T47D (cell line): Measurements from ENCODE around the gene ELL2.
"Not testable (repeated sequence)": the region's sequence is repeated elsewhere in the genome, so short reads cannot be mapped to it uniquely, and the experiment has no call there.

Experiments used
- DNase-seq, 2 experiments: peaks; one replicate each; pipeline versions ENCODE4 v3.0.0 to v3.0.0-alpha.2; 2011 to 2012; ENCODE audit warnings: low read depth in 1 of 2, low spot score in 1 of 2
- JUND ChIP-seq: IDR thresholded peaks from 2 replicates; pipeline ENCODE4 v1.6.1; 2012; ENCODE audit warnings: low read depth
- in situ Hi-C: cut with HindIII; loops from 2 replicates; pipeline ENCODE4 v1.10.0; 2016; ENCODE audit warnings: low sequenced_read_pairs, low pct_unique_long_range_greater_than_20kb

The ELL2 gene

GRCh38 chr5:95859661-95860060 is 102.0 kb downstream of the ELL2 start:
- in situ Hi-C loops: no loop called here
- no peak for TF ChIP-seq JUND
- DNase-seq: no peak

GRCh38 chr5:95858661-95859595 is 102.7 kb downstream of the ELL2 start:
- in situ Hi-C loops: no loop called here
- TF ChIP-seq JUND: no peak
- peak; percentile 83 for DNase-seq

DNA sequence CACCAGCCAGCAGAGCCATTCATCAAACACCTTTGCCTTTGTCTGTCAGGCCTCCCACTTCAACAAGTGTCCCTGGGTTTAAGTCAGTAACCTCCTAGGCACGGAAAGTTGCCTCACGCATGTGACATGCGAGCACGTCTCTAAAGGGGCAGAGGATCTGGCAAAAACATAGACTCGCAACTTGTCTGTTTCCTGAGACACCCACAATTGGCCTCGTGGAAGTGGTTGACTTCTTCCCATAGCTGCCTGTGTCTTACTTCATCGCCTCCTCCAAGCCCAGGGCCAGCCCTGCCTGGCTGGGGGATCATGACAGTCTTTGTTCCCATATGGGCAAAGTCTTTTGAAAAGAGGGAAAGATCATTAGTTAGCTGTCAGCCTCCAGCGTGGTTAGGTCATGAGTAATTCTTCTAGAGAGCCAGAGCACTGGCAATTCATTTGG is 103.6 kb downstream of the ELL2 start:
- TF ChIP-seq JUND: no peak
- in situ Hi-C loops: no loop called here
- DNase-seq: no peak

DNA sequence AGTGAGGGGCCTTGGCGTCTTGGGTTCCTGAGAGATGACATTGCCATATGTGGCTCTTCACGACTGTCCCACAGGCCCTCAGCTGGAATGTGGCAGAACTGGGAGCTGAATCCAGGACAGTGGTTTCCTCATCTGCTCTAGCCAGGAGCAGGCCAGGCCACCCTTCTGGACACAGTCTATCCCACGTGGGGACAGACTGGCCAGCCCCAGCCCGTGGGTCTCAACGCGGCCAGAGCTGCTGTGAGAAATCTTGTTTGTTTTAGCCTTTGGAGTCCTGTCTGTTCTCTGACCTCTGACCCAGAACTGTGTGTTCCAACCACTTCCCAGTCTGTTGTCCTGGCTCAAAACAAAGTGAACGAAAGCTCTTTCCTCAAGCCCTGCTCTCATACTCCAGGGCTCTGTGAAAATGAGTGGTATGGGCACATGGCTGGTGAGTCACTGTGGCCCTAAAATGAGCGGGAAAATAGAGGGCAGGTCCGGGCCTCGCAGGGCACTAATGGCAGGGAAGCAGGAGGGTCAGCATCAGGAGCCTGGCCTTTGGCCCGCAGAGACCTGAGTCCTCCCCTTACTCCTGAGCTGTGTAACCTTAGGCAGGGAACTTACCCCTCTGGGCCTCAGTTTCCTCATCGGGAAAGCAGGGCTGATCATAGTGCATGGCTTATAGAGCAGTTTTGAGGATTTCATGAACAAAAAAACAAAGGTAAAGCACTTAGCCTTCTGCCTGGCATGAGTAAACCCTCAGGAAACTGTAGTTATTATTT is 104.3 kb downstream of the ELL2 start:
- in situ Hi-C loops: no loop called here
- DNase-seq: peak in 1 of 2 experiments; percentile 36
- TF ChIP-seq JUND: no peak

DNA sequence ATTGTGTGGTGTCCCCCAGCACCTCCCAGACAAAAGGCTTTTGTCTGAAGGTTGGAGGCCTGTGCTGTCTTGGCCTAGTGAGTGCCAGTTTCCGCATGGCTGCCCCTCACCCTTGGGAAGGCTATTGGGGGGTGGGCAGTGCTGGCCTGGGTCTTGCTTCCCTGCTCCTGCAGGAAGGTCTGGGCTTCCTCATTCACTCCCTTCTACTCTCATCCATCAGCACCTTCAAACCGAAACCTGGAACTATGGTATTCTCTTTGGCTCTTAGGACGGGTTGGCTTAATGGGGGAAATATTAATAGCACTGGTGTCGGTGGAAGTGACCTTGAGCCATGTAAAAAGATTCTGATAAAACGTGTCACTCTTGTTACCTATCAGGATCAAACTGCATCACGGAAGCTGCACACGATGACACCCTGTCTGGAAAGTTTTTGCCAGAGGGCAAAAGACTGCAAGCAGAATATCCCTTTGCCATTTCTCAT is 105.1 kb downstream of the ELL2 start:
- in situ Hi-C loops: no loop called here
- TF ChIP-seq JUND: no peak
- DNase-seq: no peak

DNA sequence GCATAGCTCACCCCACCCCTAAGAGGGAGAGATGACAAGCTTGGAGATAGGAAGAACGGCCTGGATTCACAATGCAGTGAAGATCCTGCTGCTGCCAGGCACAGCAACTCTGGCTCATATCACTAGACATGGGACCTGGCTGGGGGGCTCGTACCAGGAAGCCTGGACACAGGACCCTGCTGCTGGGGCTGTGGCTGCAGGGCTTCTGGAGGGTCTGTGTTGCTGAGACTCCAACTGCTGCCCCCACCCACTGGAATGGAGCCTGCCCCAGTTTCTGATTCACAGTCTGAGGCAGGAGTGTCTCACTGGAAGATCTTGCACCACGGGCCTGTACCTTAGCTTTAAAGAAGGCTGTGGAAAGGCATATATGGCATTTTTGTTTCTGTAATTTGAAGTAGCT is 108.2 kb downstream of the ELL2 start:
- no peak for DNase-seq
- TF ChIP-seq JUND: no peak
- in situ Hi-C loops: no loop called here

DNA sequence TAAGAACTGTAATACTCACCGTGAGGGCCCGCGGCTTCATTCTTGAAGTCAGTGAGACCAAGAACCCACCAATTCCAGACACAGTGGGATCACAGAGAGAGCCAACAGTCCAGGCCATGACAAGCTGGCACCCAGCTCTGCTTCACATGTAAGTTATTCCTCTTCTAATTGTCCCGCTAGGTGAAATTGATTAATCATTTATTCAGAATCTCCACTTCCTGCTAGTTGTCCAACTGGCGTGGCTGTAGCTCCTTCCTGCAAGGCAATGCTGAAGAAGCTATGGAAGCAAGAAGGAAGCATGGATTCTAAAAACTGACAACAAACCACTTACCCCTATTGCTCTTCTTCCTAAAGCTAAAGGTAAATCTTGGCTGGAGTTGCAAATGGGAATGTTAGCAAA is 109.1 kb downstream of the ELL2 start:
- DNase-seq: no peak
- no peak for TF ChIP-seq JUND
- in situ Hi-C loops: no loop called here

GRCh38 chr5:95851141-95851540 is 110.5 kb downstream of the ELL2 start:
- in situ Hi-C loops, DNase-seq: not testable (repeated sequence)

DNA sequence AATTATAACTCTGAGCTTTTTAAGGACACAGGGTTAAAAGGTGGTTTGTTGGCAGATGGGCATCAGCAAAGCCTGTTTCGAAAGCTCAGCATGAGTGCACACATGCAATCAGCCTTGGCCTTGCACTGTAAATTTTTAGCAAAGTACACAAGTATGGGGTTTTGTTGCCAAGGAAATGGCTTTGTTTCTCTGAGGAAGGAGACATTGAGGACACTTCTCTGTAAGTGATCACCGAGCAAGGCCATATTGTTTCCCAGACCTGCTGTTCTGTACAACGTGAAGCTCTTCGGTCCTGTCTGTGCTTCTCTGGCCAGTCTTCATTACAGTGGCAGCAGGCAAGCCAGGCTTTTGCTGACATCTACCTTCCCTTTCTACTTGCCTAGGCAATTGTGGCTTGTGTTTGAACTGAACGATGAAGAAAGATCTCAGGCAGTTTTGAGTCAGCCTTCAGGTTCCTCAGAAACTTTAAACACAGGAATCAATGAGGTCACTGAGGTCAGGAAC is 111.2 kb downstream of the ELL2 start:
- TF ChIP-seq JUND: no peak
- in situ Hi-C loops: no loop called here
- no peak for DNase-seq

DNA sequence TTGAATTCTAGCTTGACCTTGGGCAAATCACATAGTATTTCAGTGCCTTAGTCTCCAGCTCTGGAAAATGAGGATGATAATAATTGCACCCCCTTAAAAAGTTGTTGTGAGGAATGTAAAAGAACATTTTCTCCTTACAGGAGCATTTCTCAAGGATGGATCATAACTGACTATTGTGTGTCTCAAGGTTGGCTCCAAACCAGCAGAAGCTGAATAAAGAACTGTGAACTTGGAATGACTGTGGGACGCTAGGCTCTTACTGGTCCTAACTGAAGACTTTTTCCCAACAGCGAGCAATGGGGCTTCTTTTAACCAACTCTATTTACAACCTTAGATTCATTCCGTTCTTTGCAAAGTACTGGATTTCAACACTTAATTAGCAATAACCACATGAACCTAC is 113.0 kb downstream of the ELL2 start:
- in situ Hi-C loops: no loop called here
- no peak for DNase-seq
- no peak for TF ChIP-seq JUND

DNA sequence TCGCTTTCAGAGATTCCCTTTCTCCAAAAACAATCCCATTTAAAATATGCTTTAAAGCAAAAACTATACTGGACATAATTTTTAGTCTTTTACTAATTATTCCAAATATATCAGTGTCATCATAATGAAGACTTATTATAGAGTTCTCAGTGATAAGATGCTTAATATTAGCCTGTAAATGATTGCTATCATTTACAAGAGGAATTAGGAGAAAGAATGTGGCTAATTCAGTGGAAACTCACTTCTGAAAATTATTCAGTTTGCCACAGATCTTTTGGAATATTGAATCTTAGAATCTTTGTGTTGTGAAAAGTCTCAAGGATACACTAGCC is 114.4 kb downstream of the ELL2 start:
- no peak for TF ChIP-seq JUND
- in situ Hi-C loops: no loop called here
- no peak for DNase-seq

DNA sequence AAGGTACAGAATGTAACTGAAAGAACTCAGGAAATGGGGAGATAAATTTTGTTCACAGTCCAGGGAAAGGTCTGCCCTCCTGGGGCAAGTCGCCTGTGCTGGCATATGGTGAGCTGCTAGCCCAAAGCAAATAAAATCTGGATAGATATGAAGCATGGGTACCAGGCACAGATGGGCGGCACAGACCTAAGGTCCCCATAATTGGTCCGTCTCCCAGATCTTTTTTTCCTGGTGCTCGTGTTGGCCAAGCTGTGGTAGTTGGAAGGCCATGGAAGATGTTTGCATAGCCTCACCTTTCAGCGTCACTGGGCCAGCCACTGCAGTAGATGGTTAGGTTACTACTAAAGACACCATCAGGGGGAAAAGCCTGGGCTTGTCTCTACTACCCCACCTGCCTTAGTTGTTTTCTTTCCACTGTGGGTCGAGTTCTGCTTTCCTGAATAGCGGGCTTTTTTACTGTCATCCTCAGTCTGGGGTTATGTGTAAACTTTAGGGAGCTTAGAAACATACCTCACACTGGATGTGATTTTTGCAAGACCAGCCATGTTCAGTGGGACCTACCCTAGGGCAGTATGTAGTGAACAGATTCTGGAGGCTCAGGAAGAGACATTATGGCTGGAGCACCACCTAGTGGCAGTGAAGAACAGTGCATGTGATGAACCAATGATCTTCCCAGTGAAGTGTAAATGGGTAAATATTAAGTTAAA is 114.9 kb downstream of the ELL2 start:
- in situ Hi-C loops: no loop called here
- peak; percentile 72 to 78 for DNase-seq
- no peak for TF ChIP-seq JUND
